Neural cell (in vitro differentiated cells): Measurements from ENCODE around the gene SDCCAG8.

Source experiments
- CTCF ChIP-seq: fragments of 450-650 bp; IDR thresholded peaks from 2 replicates; pipeline ENCODE4 v1.5.1; 2014; ENCODE audit warnings: antibody characterized with exemption, mild to moderate bottlenecking, moderate library complexity; ENCODE audit not compliant: poor library complexity, severe bottlenecking
- EP300 ChIP-seq: fragments of 450-650 bp; conservative IDR thresholded peaks from 2 replicates; pipeline ENCODE4 v1.6.1; 2014; ENCODE audit warnings: antibody characterized with exemption, mild to moderate bottlenecking, moderate library complexity; ENCODE audit not compliant: poor library complexity, severe bottlenecking
- EZH2 ChIP-seq: fragments of 200-600, 300-800 bp; shearing (Covaris generic), sonication (generic); IDR thresholded peaks from 2 replicates; pipeline ENCODE4 v1.6.1; 2014; ENCODE audit warnings: antibody characterized with exemption, low read length, borderline replicate concordance, mild to moderate bottlenecking; ENCODE audit not compliant: insufficient read depth, poor library complexity, severe bottlenecking
- MXI1 ChIP-seq: fragments of 450-650 bp; conservative IDR thresholded peaks from 2 replicates; pipeline ENCODE4 v1.6.1; 2014; ENCODE audit warnings: antibody characterized with exemption, mild to moderate bottlenecking; ENCODE audit not compliant: poor library complexity, severe bottlenecking
- POLR2AphosphoS5 ChIP-seq: IDR thresholded peaks from 2 replicates; pipeline ENCODE4 v1.6.1; 2012
- RAD21 ChIP-seq: fragments of 450-650 bp; conservative IDR thresholded peaks from 2 replicates; pipeline ENCODE4 v1.6.1; 2014; ENCODE audit warnings: antibody characterized with exemption, mild to moderate bottlenecking, moderate library complexity
- REST ChIP-seq: IDR thresholded peaks from 2 replicates; pipeline ENCODE4 v1.6.1; 2012; ENCODE audit warnings: borderline replicate concordance
- SMC3 ChIP-seq: fragments of 450-650 bp; conservative IDR thresholded peaks from 2 replicates; pipeline ENCODE4 v1.6.1; 2014; ENCODE audit warnings: antibody characterized with exemption, mild to moderate bottlenecking, moderate library complexity; ENCODE audit not compliant: poor library complexity

- TF ChIP-seq CTCF (no peak), EZH2 (no peak), POLR2AphosphoS5 (no peak), RAD21 (no peak), REST (no peak), EP300 (no peak), MXI1 (no peak), SMC3 (no peak)
Observed at GRCh38 chr1:243490748-243491686, 235.2 kb downstream of the SDCCAG8 start.
